Endothelial cell of umbilical vein (primary cell): ENCODE measurements around the gene PHLPP1.

Source experiments
- EZH2 ChIP-seq: IDR thresholded peaks from 2 replicates; pipeline ENCODE4 v1.6.1; 2012; ENCODE audit warnings: borderline replicate concordance, low read depth, mild to moderate bottlenecking, moderate library complexity, low read length, inconsistent platforms; ENCODE audit not compliant: severe bottlenecking
- POLR2A ChIP-seq: IDR thresholded peaks from 2 replicates; pipeline ENCODE4 v1.6.1; 2012; ENCODE audit warnings: low read depth, mild to moderate bottlenecking, control low read depth, low read length
- POLR2AphosphoS5 ChIP-seq: IDR thresholded peaks from 2 replicates; pipeline ENCODE4 v1.6.1; 2012; ENCODE audit warnings: low read depth, mild to moderate bottlenecking, control low read depth, low read length, moderate library complexity; ENCODE audit not compliant: insufficient read depth
- TF ChIP-seq, protein P1 (sequence below), 2 donors: IDR thresholded peaks; 1 replicate in 1 of 2; 2 replicates in 1 of 2; pipeline ENCODE4 v1.5.1; 2011; ENCODE audit warnings: low read length in 2 of 2, mild to moderate bottlenecking in 2 of 2, moderate library complexity in 2 of 2, control low read depth in 1 of 2, inconsistent platforms in 1 of 2, low read depth in 1 of 2; ENCODE audit not compliant: insufficient read depth in 1 of 2; ENCODE audit errors: extremely low read depth in 1 of 2

DNA sequence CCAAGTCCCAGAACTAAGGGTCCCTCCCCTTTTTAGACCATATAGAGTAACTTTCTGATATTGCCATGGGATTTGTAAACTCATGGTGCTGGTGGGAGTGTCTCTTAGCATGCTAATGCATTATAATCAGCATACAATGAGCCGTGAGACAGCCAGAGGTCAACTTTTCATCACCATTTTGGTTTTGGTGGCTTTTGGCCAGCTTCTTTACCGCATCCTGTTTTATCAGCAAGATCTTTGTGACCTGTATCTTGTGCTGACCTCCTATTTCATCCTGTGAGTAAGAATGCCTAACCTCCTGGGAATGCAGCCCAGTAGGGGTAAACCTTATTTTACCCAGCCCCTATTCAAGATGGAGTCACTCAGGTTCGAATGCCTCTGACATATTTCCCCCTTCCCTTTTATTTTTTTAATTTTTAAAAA is 148.2 kb downstream of the PHLPP1 start:
- no peak for TF ChIP-seq EZH2
- TF ChIP-seq, protein P1, sequence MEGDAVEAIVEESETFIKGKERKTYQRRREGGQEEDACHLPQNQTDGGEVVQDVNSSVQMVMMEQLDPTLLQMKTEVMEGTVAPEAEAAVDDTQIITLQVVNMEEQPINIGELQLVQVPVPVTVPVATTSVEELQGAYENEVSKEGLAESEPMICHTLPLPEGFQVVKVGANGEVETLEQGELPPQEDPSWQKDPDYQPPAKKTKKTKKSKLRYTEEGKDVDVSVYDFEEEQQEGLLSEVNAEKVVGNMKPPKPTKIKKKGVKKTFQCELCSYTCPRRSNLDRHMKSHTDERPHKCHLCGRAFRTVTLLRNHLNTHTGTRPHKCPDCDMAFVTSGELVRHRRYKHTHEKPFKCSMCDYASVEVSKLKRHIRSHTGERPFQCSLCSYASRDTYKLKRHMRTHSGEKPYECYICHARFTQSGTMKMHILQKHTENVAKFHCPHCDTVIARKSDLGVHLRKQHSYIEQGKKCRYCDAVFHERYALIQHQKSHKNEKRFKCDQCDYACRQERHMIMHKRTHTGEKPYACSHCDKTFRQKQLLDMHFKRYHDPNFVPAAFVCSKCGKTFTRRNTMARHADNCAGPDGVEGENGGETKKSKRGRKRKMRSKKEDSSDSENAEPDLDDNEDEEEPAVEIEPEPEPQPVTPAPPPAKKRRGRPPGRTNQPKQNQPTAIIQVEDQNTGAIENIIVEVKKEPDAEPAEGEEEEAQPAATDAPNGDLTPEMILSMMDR (IDR thresholded peaks at IDR 0.05; ENCODE audit: extremely low read depth in 1 of 2, insufficient read depth in 1 of 2, low read depth in 1 of 2, low read length in 2 of 2), result no peak
- TF ChIP-seq POLR2A, result no peak
- TF ChIP-seq POLR2AphosphoS5, result peak; percentile 61
